ENCODE data around the gene PYURF.

The PYURF gene

GRCh38 chr4:88511236-88511635, 12.3 kb downstream of the PYURF start:
- no peak for DNase-seq (ENCODE audit: low read depth in 2 of 2)

GRCh38 chr4:88503344-88503743, 20.2 kb downstream of the PYURF start:
- DNase-seq (ENCODE audit: low read depth in 2 of 2), result no peak

GRCh38 chr4:88497859-88498409, 25.6 kb downstream of the PYURF start:
- DNase-seq (ENCODE audit: low read depth in 2 of 2), result no peak

GRCh38 chr4:88489100-88489761, 34.3 kb downstream of the PYURF start:
- DNase-seq (ENCODE audit: low read depth in 2 of 2), result no peak

- DNase-seq (ENCODE audit: low read depth in 2 of 2), result no peak
Measured at GRCh38 chr4:88481537-88481936, 42.0 kb downstream of the PYURF start.

GRCh38 chr4:88478247-88478646, 45.3 kb downstream of the PYURF start:
- no peak for DNase-seq (ENCODE audit: low read depth in 2 of 2)

- no peak for DNase-seq (ENCODE audit: low read depth in 2 of 2)
Measured at GRCh38 chr4:88477229-88477860, 46.2 kb downstream of the PYURF start.

All from fibroblast of skin of left quadriceps (primary cell).